ENCODE data around the gene DUSP14.
A peak's percentile ranks its signal among the peaks of the same experiment; 100 is the strongest.

DUSP14 gene

GRCh38 chr17:37512442-37513068 lies 22.9 kb downstream of the DUSP14 start:
- no peak for DNase-seq (ENCODE audit: low read depth in 2 of 3, low spot score in 1 of 3)

GRCh38 chr17:37513711-37514110 lies 24.0 kb downstream of the DUSP14 start:
- DNase-seq (ENCODE audit: low read depth in 2 of 3, low spot score in 1 of 3): no peak

- no peak for DNase-seq (ENCODE audit: low read depth in 2 of 3, low spot score in 1 of 3)
These were observed 26.5 kb downstream of the DUSP14 start for GRCh38 chr17:37516127-37516571.

GRCh38 chr17:37517881-37518280 lies 28.2 kb downstream of the DUSP14 start:
- DNase-seq (ENCODE audit: low read depth in 2 of 3, low spot score in 1 of 3): no peak

GRCh38 chr17:37518826-37519225 lies 29.1 kb downstream of the DUSP14 start:
- no peak for DNase-seq (ENCODE audit: low read depth in 2 of 3, low spot score in 1 of 3)

GRCh38 chr17:37519251-37519985 lies 29.7 kb downstream of the DUSP14 start:
- no peak for DNase-seq (ENCODE audit: low read depth in 2 of 3, low spot score in 1 of 3)

- DNase-seq (ENCODE audit: low read depth in 2 of 3, low spot score in 1 of 3): no peak
These were observed 30.5 kb downstream of the DUSP14 start for GRCh38 chr17:37520174-37520573.

- no peak for DNase-seq (ENCODE audit: low read depth in 2 of 3, low spot score in 1 of 3)
These were observed 32.1 kb downstream of the DUSP14 start for GRCh38 chr17:37521821-37522220.

GRCh38 chr17:37523715-37524219 lies 34.1 kb downstream of the DUSP14 start:
- DNase-seq (ENCODE audit: low read depth in 2 of 3, low spot score in 1 of 3): no peak

- peak in 2 of 3 donors; percentile 3 to 7 for DNase-seq (ENCODE audit: low read depth in 2 of 3, low spot score in 1 of 3)
These were observed 37.7 kb downstream of the DUSP14 start for GRCh38 chr17:37527249-37527851.

- no peak for DNase-seq (ENCODE audit: low read depth in 2 of 3, low spot score in 1 of 3)
These were observed 40.7 kb downstream of the DUSP14 start for GRCh38 chr17:37530420-37530819.

GRCh38 chr17:37532756-37533155 lies 43.1 kb downstream of the DUSP14 start:
- DNase-seq (ENCODE audit: low read depth in 2 of 3, low spot score in 1 of 3): no peak

GRCh38 chr17:37535906-37536305 lies 46.2 kb downstream of the DUSP14 start:
- no peak for DNase-seq (ENCODE audit: low read depth in 2 of 3, low spot score in 1 of 3)

- no peak for DNase-seq (ENCODE audit: low read depth in 2 of 3, low spot score in 1 of 3)
These were observed 49.4 kb downstream of the DUSP14 start for GRCh38 chr17:37538981-37539659.

- no peak for DNase-seq (ENCODE audit: low read depth in 2 of 3, low spot score in 1 of 3)
These were observed 52.4 kb downstream of the DUSP14 start for GRCh38 chr17:37541880-37542660.

- DNase-seq (ENCODE audit: low read depth in 2 of 3, low spot score in 1 of 3): no peak
These were observed 54.0 kb downstream of the DUSP14 start for GRCh38 chr17:37543637-37544052.

GRCh38 chr17:37545486-37545885 lies 55.8 kb downstream of the DUSP14 start:
- no peak for DNase-seq (ENCODE audit: low read depth in 2 of 3, low spot score in 1 of 3)

GRCh38 chr17:37546302-37546701 lies 56.6 kb downstream of the DUSP14 start:
- DNase-seq (ENCODE audit: low read depth in 2 of 3, low spot score in 1 of 3): no peak

GRCh38 chr17:37547986-37548385 lies 58.3 kb downstream of the DUSP14 start:
- DNase-seq (ENCODE audit: low read depth in 2 of 3, low spot score in 1 of 3): no peak

- no peak for DNase-seq (ENCODE audit: low read depth in 2 of 3, low spot score in 1 of 3)
These were observed 62.1 kb downstream of the DUSP14 start for GRCh38 chr17:37551788-37552187.

All from stimulated activated CD4-positive, alpha-beta T cell treated with anti-CD3 and anti-CD28 coated beads, Interleukin-12 subunit alpha, Interleukin-12 subunit beta, amount 100 ng/mL, for 48 hours (primary cell).